HepG2 (cell line): ENCODE data around the gene FIGLA. TPM values are rescaled to one million over a fixed set of nuclear protein-coding genes. Genes with fewer than 3 reads are reported as not detected.
A peak's percentile ranks its signal among the peaks of the same experiment; 100 is the strongest.

ENCODE experiments used
- ATAC-seq: fragments of 200-7000 bp; cut with Tn5 transposase; 3 replicates; pipeline ENCODE4 v1.9.1; 2020; ENCODE audit warnings: mild to moderate bottlenecking, moderate library complexity
- BruUV-seq: library from RNA; stranded (reverse); fragments of 400-500 nt; replicated peaks from 2 replicates; lab custom pipeline; 2021; lab: Mats Ljungman, UMichigan
- CTCF ChIA-PET: fragments of 300-600 bp; formaldehyde crosslinking; extraction: SDS; loops from one replicate; lab custom pipeline; 2021; ENCODE audit warnings: low total read pairs, inconsistent platforms, low intra/inter-chr PET ratio; lab: Yijun Ruan, JAX
- POLR2A ChIA-PET: fragments of 350-600 bp; sonication (Branson Sonifier 250); formaldehyde crosslinking; loops from one replicate; lab custom pipeline; 2020; ENCODE audit warnings: antibody characterized with exemption, inconsistent platforms; lab: Yijun Ruan, JAX
- DNase-seq: peaks from one replicate; pipeline ENCODE4 v3.0.0-alpha.2; 2015; ENCODE audit warnings: low spot score
- FAIRE-seq: peaks from 3 replicates; lab custom pipeline; 2011; peaks lifted over from hg19 to GRCh38; lab: Jason Lieb, UNC
- H2AFZ ChIP-seq: one replicate; pipeline ENCODE4 v1.6.1; 2011; ENCODE audit warnings: low read length, inconsistent platforms
- H3K27ac ChIP-seq: fragments of 300-600 bp; 3 replicates; pipeline ENCODE4 v1.8.0; 2011; ENCODE audit warnings: mixed run types, mild to moderate bottlenecking, mixed read lengths, low read length, inconsistent platforms; ENCODE audit not compliant: insufficient read depth; ENCODE audit errors: extremely low read length
- H3K27me3 ChIP-seq, 2 experiments: fragments of 200-600 bp in 1 of 2; 2 replicates in 1 of 2; 3 replicates in 1 of 2; pipeline versions ENCODE4 v1.6.0 to v1.8.0; 2011; ENCODE audit warnings: low read length in 2 of 2, mild to moderate bottlenecking in 2 of 2, moderate library complexity in 2 of 2, inconsistent platforms in 1 of 2; ENCODE audit not compliant: insufficient read depth in 2 of 2, control insufficient read depth in 1 of 2
- H3K36me3 ChIP-seq, 2 experiments: fragments of 200-600 bp in 1 of 2; replicated peaks in 1 of 2; 2 replicates in 1 of 2; 3 replicates in 1 of 2; pipeline versions ENCODE4 v1.5.1 to v1.8.0; 2011; ENCODE audit warnings: low read length in 2 of 2, inconsistent platforms in 1 of 2; ENCODE audit not compliant: insufficient read depth in 2 of 2, control insufficient read depth in 1 of 2
- H3K4me1 ChIP-seq: 2 replicates; pipeline ENCODE4 v1.5.1; 2012; ENCODE audit warnings: low read length, inconsistent platforms; ENCODE audit not compliant: insufficient read depth
- H3K4me2 ChIP-seq: 2 replicates; pipeline ENCODE4 v1.6.0; 2011; ENCODE audit warnings: low read depth, low read length, inconsistent platforms
- H3K4me3 ChIP-seq, 3 experiments: fragments of 200-600 bp in 1 of 3; sonication (generic), shearing (Covaris generic) in 1 of 3; replicated peaks in 1 of 3; 2 replicates each; pipeline ENCODE4 v1.5.1; 2011 to 2016; ENCODE audit warnings: low read length in 3 of 3, inconsistent platforms in 2 of 3, low read depth in 2 of 3, mild to moderate bottlenecking in 2 of 3, control low read depth in 1 of 3, mixed read lengths in 1 of 3; ENCODE audit not compliant: insufficient read depth in 1 of 3
- H3K79me2 ChIP-seq: one replicate; pipeline ENCODE4 v1.6.1; 2011; ENCODE audit warnings: low read length, inconsistent platforms; ENCODE audit not compliant: insufficient read depth
- H3K9ac ChIP-seq: 2 replicates; pipeline ENCODE4 v1.6.0; 2011; ENCODE audit warnings: mild to moderate bottlenecking, low read depth, low read length, inconsistent platforms; ENCODE audit not compliant: insufficient read depth
- H3K9me3 ChIP-seq: 2 replicates; pipeline ENCODE4 v1.5.1; 2012; ENCODE audit warnings: mild to moderate bottlenecking, low read length
- H4K20me1 ChIP-seq: 2 replicates; pipeline ENCODE4 v1.6.0; 2011; ENCODE audit warnings: inconsistent platforms, mild to moderate bottlenecking, low read length, moderate library complexity; ENCODE audit not compliant: insufficient read depth
- ATAD3A ChIP-seq: sonication (generic); formaldehyde crosslinking; IDR thresholded peaks from 2 replicates; pipeline ENCODE4 v1.4.0; 2020; ENCODE audit warnings: missing genetic modification reagents
- CSRNP2 ChIP-seq: sonication (generic); formaldehyde crosslinking; conservative IDR thresholded peaks from 2 replicates; pipeline ENCODE4 v1.8.0; 2022; ENCODE audit warnings: low read depth, missing genetic modification reagents
- KAT7 ChIP-seq: IDR thresholded peaks from 2 replicates; pipeline ENCODE4 v1.6.1; 2018; ENCODE audit warnings: borderline replicate concordance, missing compliant biosample characterization
- KDM4B ChIP-seq: sonication (generic); formaldehyde crosslinking; IDR thresholded peaks from 2 replicates; pipeline ENCODE4 v1.4.0; 2020; ENCODE audit warnings: missing genetic modification reagents
- MXD3 ChIP-seq: IDR thresholded peaks from 2 replicates; pipeline ENCODE4 v1.6.1; 2016; ENCODE audit warnings: mild to moderate bottlenecking, missing biosample characterization, missing genetic modification reagents
- MXD4 ChIP-seq: IDR thresholded peaks from 2 replicates; pipeline ENCODE4 v1.6.1; 2016; ENCODE audit warnings: mild to moderate bottlenecking, missing biosample characterization, missing genetic modification reagents
- NFAT5 ChIP-seq: sonication (generic); formaldehyde crosslinking; IDR thresholded peaks from 2 replicates; pipeline ENCODE4 v1.4.0; 2020; ENCODE audit warnings: missing genetic modification reagents
- NFATC3 ChIP-seq: sonication (generic); formaldehyde crosslinking; IDR thresholded peaks from 2 replicates; pipeline ENCODE4 v1.5.1; 2020; ENCODE audit warnings: mild to moderate bottlenecking, missing genetic modification reagents
- NFKBIZ ChIP-seq: IDR thresholded peaks from 2 replicates; pipeline ENCODE4 v1.6.1; 2018; ENCODE audit warnings: missing genetic modification reagents, missing compliant biosample characterization
- PCBP1 ChIP-seq: fragments of 200-400 bp; formaldehyde crosslinking; IDR thresholded peaks from 2 replicates; pipeline ENCODE4 v1.6.1; 2017; ENCODE audit warnings: mild to moderate bottlenecking, low read depth, low read length, borderline replicate concordance
- PRPF4 ChIP-seq: fragments of 200-400 bp; formaldehyde crosslinking; IDR thresholded peaks from 2 replicates; pipeline ENCODE4 v1.6.1; 2016; ENCODE audit warnings: low read length, low read depth; ENCODE audit not compliant: poor library complexity, severe bottlenecking
- TBX3 ChIP-seq: fragments of 450-650 bp; IDR thresholded peaks from 2 replicates; pipeline ENCODE4 v1.6.1; 2017; ENCODE audit warnings: antibody characterized with exemption, mild to moderate bottlenecking, inconsistent platforms, borderline replicate concordance
- ZMYM2 ChIP-seq: sonication (generic); formaldehyde crosslinking; IDR thresholded peaks from 2 replicates; pipeline ENCODE4 v1.8.0; 2022; ENCODE audit warnings: mild to moderate bottlenecking, missing genetic modification reagents
- ZMYM4 ChIP-seq: sonication (generic); formaldehyde crosslinking; IDR thresholded peaks from 2 replicates; pipeline ENCODE4 v1.8.1; 2023; ENCODE audit warnings: mild to moderate bottlenecking, missing genetic modification reagents
- ZNF329 ChIP-seq: sonication (generic); formaldehyde crosslinking; IDR thresholded peaks from 2 replicates; pipeline ENCODE4 v1.9.0; 2021; ENCODE audit warnings: low read depth, mild to moderate bottlenecking, missing genetic modification reagents
- WGBS: methylation state at CpG from one replicate; pipeline ENCODE4 v1.1.6; 2017; ENCODE audit warnings: low lambda C conversion rate; 5-methylcytosine and 5-hydroxymethylcytosine counted together
- in situ Hi-C: cut with HindIII; loops from 2 replicates; pipeline ENCODE4 v1.10.0; 2017; ENCODE audit warnings: low pct_unique_long_range_greater_than_20kb; ENCODE audit not compliant: extremely low pct_ligation_motif_present
- intact Hi-C: fragments of 100-400 bp; cut with micrococcal nuclease; formaldehyde crosslinking; loops from one replicate; pipeline ENCODE4 v1.10.0; 2022; ENCODE audit not compliant: unreplicated experiment
- polyA plus RNA-seq, 8 experiments: library from polyadenylated mRNA; depleted of rRNA in 3 of 8; stranded (reverse) in 7 of 8; unstranded in 1 of 8; fragments of >200 nt; fragmentation: Illumina TruSeq in 4 of 8; extraction: Trizol in 4 of 8; gene quantifications; 2 replicates each; pipeline versions ENCODE4 v1.2.1 to v1.2.3, GENCODE V29; 2011 to 2016; ENCODE audit warnings: low read depth in 4 of 8, missing spikeins in 1 of 8, mixed read lengths in 1 of 8; ENCODE audit not compliant: insufficient read depth in 1 of 8
- total RNA-seq, 5 experiments: library from RNA; depleted of rRNA; stranded (reverse); fragments of >200 nt; fragmentation: Illumina TruSeq; extraction: Trizol; gene quantifications; 2 replicates each; pipeline ENCODE4 v1.2.3, GENCODE V29; 2016; ENCODE audit warnings: low read depth in 1 of 5

FIGLA gene
- total and polyA plus RNA-seq, 2 of the 13 experiments (the other 11 are each of a cell fraction or from before 2014, with no cell fraction given), result not detected

- TF ChIP-seq ZMYM4, result no peak
- TF ChIP-seq PRPF4, result no peak
Observed at GRCh38 chr2:70767699-70768589, 22.5 kb downstream of the FIGLA start, which contains the start of gene ADD2 (continued).

GRCh38 chr2:70767079-70767698 lies 23.3 kb downstream of the FIGLA start:
- Histone ChIP-seq H3K9me3 (no peaks in the 10 kb centered on the region), H3K36me3 (no peaks in the 10 kb centered on the region), H3K4me3 (peak overlapping the region in 2 of 3 experiments; percentile 29 to 53; a peak in 1 of 6 replicates), H3K4me2 (peak overlapping the region; percentile 68; the same call in 1 of the 2 replicates), H3K4me1 (no peaks in the 10 kb centered on the region), H3K27me3 (peaks cover 2 to 64% of the 10 kb centered on the region in 2 experiments), H4K20me1 (no peaks in the 10 kb centered on the region), H3K79me2 (no peaks in the 10 kb centered on the region), H3K9ac (no peak overlapping the region), H3K27ac (no peak overlapping the region), H2AFZ (no peak overlapping the region)
- FAIRE-seq (no peak), DNase-seq (no peak), ATAC-seq (peak; percentile 31)
- no TSS peak for BruUV-seq
- intact Hi-C loops (no loop called here), in situ Hi-C loops (no loop called here)
- POLR2A ChIA-PET, result no interaction called here
- 66% methylated on average over 50 of the region's 51 CpGs for whole genome bisulfite sequencing
- CTCF ChIA-PET, result no interaction called here
- TF ChIP-seq ZNF329 (CRISPR knock-in tag), result no peak
- no peak for TF ChIP-seq ATAD3A
- no peak for TF ChIP-seq KAT7
- TF ChIP-seq NFATC3 (CRISPR knock-in tag), result no peak
- no peak for TF ChIP-seq KDM4B
- 0 out of 2 replicates have a peak, but pooled peaks have one; percentile 11 for TF ChIP-seq PCBP1
- TF ChIP-seq ZMYM2 (CRISPR knock-in tag), result no peak
- TF ChIP-seq TBX3, result no peak
- TF ChIP-seq NFAT5, result no peak
- TF ChIP-seq CSRNP2 (CRISPR knock-in tag), result no peak
- TF ChIP-seq MXD3 (CRISPR knock-in tag), result no peak
- no peak for TF ChIP-seq NFKBIZ (CRISPR knock-in tag)
- TF ChIP-seq MXD4, result no peak
